ENCODE data around the gene PRSS36.
"Not testable (repeated sequence)": the region's sequence is repeated elsewhere in the genome, so short reads cannot be mapped to it uniquely, and the experiment has no call there.

The PRSS36 gene

GRCh38 chr16:31149894-31150890 lies at the start of gene PRSS36:
Gene PRSS36 (minus strand): TSS chr16:31150066. CDS start chr16:31150035, 31 bp downstream.
- no peak for DNase-seq

- no peak for DNase-seq
Measured at GRCh38 chr16:31199430-31200041, 49.7 kb upstream of the PRSS36 start.

GRCh38 chr16:31198207-31198882 lies 48.5 kb upstream of the PRSS36 start:
- no peak for DNase-seq

GRCh38 chr16:31196324-31197088 lies 46.6 kb upstream of the PRSS36 start:
- no peak for DNase-seq

- not testable (repeated sequence) for DNase-seq
Measured at GRCh38 chr16:31195861-31196260, 46.0 kb upstream of the PRSS36 start.

- DNase-seq = no peak
Measured at GRCh38 chr16:31194898-31195297, 45.0 kb upstream of the PRSS36 start.

GRCh38 chr16:31193874-31194273 lies 44.0 kb upstream of the PRSS36 start:
- DNase-seq = no peak

GRCh38 chr16:31192856-31193642 lies 43.2 kb upstream of the PRSS36 start:
- no peak for DNase-seq

- DNase-seq = no peak
Measured at GRCh38 chr16:31191697-31192428, 42.0 kb upstream of the PRSS36 start.

- no peak for DNase-seq
Measured at GRCh38 chr16:31190818-31191444, 41.1 kb upstream of the PRSS36 start.

GRCh38 chr16:31190061-31190460 lies 40.2 kb upstream of the PRSS36 start:
- no peak for DNase-seq

- DNase-seq = no peak
Measured at GRCh38 chr16:31189412-31189778, 39.5 kb upstream of the PRSS36 start.

- no peak for DNase-seq
Measured at GRCh38 chr16:31188450-31189411, 38.9 kb upstream of the PRSS36 start.

- DNase-seq = no peak
Measured at GRCh38 chr16:31187808-31188189, 37.9 kb upstream of the PRSS36 start.

GRCh38 chr16:31186930-31187807 lies 37.3 kb upstream of the PRSS36 start:
- no peak for DNase-seq

- no peak for DNase-seq
Measured at GRCh38 chr16:31186176-31186575, 36.3 kb upstream of the PRSS36 start.

- DNase-seq = no peak
Measured at GRCh38 chr16:31185339-31185738, 35.5 kb upstream of the PRSS36 start.

- no peak for DNase-seq
Measured at GRCh38 chr16:31184888-31185287, 35.0 kb upstream of the PRSS36 start.

All from stimulated activated naive CD4-positive, alpha-beta T cell treated with Interleukin-2 at 50 U/mL for 16 hours (primary cell).